ENCODE results near the gene OR5H14.

GRCh38 chr3:98140531-98140930, 6.7 kb upstream of the OR5H14 start:
- TF ChIP-seq, protein P1, sequence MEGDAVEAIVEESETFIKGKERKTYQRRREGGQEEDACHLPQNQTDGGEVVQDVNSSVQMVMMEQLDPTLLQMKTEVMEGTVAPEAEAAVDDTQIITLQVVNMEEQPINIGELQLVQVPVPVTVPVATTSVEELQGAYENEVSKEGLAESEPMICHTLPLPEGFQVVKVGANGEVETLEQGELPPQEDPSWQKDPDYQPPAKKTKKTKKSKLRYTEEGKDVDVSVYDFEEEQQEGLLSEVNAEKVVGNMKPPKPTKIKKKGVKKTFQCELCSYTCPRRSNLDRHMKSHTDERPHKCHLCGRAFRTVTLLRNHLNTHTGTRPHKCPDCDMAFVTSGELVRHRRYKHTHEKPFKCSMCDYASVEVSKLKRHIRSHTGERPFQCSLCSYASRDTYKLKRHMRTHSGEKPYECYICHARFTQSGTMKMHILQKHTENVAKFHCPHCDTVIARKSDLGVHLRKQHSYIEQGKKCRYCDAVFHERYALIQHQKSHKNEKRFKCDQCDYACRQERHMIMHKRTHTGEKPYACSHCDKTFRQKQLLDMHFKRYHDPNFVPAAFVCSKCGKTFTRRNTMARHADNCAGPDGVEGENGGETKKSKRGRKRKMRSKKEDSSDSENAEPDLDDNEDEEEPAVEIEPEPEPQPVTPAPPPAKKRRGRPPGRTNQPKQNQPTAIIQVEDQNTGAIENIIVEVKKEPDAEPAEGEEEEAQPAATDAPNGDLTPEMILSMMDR (IDR thresholded peaks at IDR 0.05; ENCODE audit: control extremely low read depth in 1 of 3, insufficient read depth in 1 of 3, low read depth in 1 of 3, low read length in 3 of 3): no peak
- TF ChIP-seq, protein P2, sequence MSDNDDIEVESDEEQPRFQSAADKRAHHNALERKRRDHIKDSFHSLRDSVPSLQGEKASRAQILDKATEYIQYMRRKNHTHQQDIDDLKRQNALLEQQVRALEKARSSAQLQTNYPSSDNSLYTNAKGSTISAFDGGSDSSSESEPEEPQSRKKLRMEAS (IDR thresholded peaks at IDR 0.05): no peak
- no peak for TF ChIP-seq POLR2A (IDR thresholded peaks at IDR 0.05; ENCODE audit: control extremely low read depth in 1 of 2, low read depth in 2 of 2, low read length in 2 of 2)
- no peak for TF ChIP-seq POLR2AphosphoS5 (IDR thresholded peaks at IDR 0.05; ENCODE audit: low read depth, low read length)
- TF ChIP-seq, protein P3, sequence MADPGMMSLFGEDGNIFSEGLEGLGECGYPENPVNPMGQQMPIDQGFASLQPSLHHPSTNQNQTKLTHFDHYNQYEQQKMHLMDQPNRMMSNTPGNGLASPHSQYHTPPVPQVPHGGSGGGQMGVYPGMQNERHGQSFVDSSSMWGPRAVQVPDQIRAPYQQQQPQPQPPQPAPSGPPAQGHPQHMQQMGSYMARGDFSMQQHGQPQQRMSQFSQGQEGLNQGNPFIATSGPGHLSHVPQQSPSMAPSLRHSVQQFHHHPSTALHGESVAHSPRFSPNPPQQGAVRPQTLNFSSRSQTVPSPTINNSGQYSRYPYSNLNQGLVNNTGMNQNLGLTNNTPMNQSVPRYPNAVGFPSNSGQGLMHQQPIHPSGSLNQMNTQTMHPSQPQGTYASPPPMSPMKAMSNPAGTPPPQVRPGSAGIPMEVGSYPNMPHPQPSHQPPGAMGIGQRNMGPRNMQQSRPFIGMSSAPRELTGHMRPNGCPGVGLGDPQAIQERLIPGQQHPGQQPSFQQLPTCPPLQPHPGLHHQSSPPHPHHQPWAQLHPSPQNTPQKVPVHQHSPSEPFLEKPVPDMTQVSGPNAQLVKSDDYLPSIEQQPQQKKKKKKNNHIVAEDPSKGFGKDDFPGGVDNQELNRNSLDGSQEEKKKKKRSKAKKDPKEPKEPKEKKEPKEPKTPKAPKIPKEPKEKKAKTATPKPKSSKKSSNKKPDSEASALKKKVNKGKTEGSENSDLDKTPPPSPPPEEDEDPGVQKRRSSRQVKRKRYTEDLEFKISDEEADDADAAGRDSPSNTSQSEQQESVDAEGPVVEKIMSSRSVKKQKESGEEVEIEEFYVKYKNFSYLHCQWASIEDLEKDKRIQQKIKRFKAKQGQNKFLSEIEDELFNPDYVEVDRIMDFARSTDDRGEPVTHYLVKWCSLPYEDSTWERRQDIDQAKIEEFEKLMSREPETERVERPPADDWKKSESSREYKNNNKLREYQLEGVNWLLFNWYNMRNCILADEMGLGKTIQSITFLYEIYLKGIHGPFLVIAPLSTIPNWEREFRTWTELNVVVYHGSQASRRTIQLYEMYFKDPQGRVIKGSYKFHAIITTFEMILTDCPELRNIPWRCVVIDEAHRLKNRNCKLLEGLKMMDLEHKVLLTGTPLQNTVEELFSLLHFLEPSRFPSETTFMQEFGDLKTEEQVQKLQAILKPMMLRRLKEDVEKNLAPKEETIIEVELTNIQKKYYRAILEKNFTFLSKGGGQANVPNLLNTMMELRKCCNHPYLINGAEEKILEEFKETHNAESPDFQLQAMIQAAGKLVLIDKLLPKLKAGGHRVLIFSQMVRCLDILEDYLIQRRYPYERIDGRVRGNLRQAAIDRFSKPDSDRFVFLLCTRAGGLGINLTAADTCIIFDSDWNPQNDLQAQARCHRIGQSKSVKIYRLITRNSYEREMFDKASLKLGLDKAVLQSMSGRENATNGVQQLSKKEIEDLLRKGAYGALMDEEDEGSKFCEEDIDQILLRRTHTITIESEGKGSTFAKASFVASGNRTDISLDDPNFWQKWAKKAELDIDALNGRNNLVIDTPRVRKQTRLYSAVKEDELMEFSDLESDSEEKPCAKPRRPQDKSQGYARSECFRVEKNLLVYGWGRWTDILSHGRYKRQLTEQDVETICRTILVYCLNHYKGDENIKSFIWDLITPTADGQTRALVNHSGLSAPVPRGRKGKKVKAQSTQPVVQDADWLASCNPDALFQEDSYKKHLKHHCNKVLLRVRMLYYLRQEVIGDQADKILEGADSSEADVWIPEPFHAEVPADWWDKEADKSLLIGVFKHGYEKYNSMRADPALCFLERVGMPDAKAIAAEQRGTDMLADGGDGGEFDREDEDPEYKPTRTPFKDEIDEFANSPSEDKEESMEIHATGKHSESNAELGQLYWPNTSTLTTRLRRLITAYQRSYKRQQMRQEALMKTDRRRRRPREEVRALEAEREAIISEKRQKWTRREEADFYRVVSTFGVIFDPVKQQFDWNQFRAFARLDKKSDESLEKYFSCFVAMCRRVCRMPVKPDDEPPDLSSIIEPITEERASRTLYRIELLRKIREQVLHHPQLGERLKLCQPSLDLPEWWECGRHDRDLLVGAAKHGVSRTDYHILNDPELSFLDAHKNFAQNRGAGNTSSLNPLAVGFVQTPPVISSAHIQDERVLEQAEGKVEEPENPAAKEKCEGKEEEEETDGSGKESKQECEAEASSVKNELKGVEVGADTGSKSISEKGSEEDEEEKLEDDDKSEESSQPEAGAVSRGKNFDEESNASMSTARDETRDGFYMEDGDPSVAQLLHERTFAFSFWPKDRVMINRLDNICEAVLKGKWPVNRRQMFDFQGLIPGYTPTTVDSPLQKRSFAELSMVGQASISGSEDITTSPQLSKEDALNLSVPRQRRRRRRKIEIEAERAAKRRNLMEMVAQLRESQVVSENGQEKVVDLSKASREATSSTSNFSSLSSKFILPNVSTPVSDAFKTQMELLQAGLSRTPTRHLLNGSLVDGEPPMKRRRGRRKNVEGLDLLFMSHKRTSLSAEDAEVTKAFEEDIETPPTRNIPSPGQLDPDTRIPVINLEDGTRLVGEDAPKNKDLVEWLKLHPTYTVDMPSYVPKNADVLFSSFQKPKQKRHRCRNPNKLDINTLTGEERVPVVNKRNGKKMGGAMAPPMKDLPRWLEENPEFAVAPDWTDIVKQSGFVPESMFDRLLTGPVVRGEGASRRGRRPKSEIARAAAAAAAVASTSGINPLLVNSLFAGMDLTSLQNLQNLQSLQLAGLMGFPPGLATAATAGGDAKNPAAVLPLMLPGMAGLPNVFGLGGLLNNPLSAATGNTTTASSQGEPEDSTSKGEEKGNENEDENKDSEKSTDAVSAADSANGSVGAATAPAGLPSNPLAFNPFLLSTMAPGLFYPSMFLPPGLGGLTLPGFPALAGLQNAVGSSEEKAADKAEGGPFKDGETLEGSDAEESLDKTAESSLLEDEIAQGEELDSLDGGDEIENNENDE (IDR thresholded peaks at IDR 0.05; ENCODE audit: insufficient replicate concordance, low read length): no peak
- no peak for TF ChIP-seq ATF3 (IDR thresholded peaks at IDR 0.05; ENCODE audit: insufficient read depth, low read depth, low read length)
- TF ChIP-seq BRCA1 (IDR thresholded peaks at IDR 0.05; ENCODE audit: low read depth, low read length): no peak
- TF ChIP-seq SIRT6 (IDR thresholded peaks at IDR 0.05; ENCODE audit: low read length): no peak
- TF ChIP-seq CBX8 (IDR thresholded peaks at IDR 0.05; ENCODE audit: borderline replicate concordance, low read depth, low read length): no peak
